Left renal cortex interstitium (tissue), 4 donors: ENCODE data around the gene PTPRJ. TPM values are rescaled to one million over a fixed set of nuclear protein-coding genes. Genes with fewer than 3 reads are reported as not detected.
A peak's percentile ranks its signal among the peaks of the same experiment; 100 is the strongest.

Source experiments
- DNase-seq, 4 donors: peaks; one replicate each; pipeline ENCODE4 v3.0.0-alpha.2; 2013; ENCODE audit warnings: low read depth in 4 of 4, low spot score in 2 of 4, missing footprints in 1 of 4
- polyA plus RNA-seq, 4 donors: library from polyadenylated mRNA; unstranded; fragments of 120-200 nt; gene quantifications; one replicate each; pipeline ENCODE4 v1.2.1, GENCODE V29; 2013; ENCODE audit not compliant: insufficient read length in 4 of 4

PTPRJ gene
- polyA plus RNA-seq, 4 donors: 22.3 to 23.6 (median 23.3) TPM

GRCh38 chr11:48104568-48104924 lies 124.2 kb downstream of the PTPRJ start:
- DNase-seq: no peak

GRCh38 chr11:48105096-48105990 lies 125.0 kb downstream of the PTPRJ start:
- no peak for DNase-seq

DNA sequence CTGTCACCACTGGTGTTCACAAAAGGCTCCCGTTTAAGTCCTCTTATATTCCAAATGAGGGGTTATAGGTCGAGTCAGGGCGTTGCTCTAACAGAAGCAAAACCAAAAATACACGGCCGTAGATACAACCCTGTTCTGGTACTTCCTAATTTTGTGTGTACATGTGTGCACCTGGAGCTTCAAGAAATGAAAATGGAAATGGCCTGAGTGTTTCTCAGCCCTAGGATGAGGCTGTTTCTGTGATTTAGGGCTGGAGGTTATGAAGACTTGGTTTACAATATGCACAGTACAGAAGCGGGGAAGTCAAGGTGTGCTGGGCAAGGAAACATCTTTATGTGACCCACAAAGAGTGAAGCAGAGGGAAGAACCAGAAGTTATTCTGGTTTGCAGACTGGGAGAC lies 125.8 kb downstream of the PTPRJ start:
- no peak for DNase-seq

DNA sequence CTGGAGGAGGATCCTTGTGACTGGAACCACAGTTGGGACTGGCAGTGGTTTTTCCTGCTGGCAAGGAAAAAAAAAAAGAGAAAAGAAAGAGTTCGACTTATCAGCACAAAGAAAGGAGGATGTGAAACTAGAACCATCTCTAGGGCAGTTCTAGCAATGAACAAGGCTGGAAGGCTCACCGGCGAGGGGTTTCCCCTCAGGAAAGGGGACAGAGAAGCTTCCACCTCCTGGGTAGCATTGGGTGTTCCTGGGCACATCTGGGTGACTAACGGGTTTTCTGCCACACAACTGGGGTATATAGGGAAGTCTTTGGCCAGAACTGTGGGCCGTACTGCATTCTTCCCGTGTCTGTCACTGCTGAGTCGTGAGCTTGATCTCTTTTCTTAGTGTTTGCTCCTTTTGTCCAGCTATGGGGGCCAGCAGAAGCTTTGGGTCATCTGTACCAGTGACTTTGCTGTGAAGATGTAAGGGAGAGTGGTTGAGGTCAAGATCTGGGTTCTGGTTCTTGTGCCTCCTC lies 126.9 kb downstream of the PTPRJ start:
- DNase-seq: no peak

DNA sequence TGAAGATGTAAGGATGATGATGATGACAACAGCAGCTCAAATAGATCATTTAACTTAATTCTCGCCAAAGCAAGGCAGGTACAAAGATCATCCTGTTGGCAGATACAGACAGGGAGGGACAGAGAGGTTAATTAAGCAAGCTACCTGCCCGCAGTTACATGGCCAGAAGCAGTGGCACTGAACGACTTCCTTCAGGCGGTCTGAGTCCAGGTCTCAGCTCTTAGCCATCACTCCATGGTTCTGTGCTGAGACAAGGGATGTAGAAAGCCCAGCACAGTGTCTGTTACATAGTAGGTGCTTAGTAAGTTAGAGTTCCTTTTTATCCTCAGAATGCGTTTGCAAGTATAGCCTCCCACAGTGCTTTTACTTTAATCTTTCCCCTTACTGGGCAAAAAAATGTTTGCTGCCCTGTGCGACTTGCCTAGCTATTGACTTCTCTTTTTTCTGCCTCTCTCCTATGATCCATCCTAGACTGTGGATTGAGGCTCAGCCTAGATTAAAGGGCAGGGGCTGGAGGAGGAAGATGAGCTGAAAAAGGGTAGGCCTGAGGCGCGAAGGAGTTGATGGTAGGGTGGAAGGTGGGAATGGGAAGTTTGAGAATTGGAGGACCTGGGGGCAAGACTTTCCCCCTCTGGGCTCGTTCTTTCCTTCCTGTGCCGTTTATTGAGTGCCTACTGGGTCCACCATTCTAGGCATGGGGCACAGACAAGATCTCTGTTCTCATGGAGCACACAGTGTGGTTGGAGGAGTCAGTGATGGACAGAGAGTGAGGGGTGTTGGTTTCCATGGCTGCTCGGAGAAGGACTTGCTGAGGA lies 128.1 kb downstream of the PTPRJ start:
- no peak for DNase-seq

DNA sequence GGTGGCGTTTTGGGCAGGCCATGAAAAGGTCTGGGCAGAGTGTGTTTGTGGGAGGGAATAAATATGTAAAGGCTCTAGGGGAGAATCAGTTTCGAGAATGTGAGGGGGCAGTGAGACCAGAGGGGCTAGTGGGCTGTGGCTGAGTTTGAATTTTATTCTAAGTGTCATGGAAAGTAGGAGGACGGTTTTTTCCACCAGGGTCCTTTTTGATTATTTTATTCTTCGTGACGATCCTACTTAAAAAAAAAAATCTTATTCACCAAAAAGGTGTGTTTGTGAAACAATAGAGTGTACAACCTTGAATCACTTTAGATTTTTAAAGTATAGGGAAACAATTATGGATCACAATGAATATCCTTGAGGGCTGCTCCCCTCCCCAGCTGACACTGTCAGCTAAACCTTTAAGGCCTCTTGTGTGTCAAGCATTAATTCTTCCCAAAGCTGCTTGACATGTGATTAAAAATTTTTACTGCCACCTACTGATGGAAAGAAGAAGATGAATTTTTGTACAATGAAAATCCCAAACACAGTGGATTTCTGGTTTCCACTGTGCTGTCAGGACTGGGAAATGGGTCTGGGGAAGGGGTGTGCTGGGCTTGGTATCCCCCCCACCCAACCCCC lies 128.8 kb downstream of the PTPRJ start:
- peak in 1 of 4 donors; percentile 58 for DNase-seq

DNA sequence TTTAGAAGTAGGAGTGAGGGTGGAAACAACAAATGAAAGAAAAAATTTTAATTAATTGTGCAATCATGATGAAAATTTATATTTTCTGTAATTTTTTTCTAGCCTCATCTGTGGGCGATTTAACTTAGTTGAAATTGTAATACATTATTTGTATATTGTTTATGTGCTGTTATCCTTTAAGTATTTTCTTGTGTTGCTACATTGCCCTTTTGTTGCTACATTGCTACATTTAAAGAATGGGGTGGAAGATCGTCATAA lies 130.1 kb downstream of the PTPRJ start:
- no peak for DNase-seq

- DNase-seq: no peak
Observed at GRCh38 chr11:48111891-48112290, 131.5 kb downstream of the PTPRJ start.

- no peak for DNase-seq
Observed at GRCh38 chr11:48114740-48115139, 134.4 kb downstream of the PTPRJ start.

DNA sequence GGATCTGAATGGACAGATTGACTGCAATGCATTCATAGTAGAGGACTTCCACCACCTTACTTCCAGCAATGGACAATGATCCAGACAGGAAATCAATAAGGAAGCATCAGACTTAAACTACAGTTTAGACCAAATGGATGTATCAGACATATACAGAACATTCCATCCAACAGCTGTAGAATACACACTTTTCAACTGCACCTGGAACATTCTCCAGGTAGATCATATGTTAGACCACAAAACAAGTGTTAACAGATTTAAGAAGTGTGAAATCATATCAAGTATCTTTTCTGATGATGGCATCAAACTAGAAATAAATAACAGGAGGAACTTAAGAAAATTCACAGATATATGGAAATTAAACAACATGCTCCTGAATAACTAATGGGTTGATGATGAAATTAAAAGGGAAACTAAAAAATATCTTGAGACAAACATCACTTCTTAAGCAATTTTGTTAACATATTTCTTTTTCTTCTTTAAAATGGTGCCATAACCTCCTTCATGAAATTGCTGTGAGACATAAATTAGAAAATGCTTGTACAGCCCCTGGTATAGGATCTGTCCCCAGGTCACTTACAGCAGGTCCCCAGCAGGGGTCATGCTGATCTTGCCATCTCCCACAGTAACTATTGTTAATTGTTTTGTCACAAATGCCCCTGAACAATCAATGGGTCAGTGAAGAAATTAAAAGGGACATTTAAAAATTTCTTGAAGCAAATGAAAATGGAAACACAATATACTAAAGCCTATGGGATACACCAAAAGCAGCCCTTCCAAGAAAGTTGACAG lies 136.3 kb downstream of the PTPRJ start:
- DNase-seq: no peak

DNA sequence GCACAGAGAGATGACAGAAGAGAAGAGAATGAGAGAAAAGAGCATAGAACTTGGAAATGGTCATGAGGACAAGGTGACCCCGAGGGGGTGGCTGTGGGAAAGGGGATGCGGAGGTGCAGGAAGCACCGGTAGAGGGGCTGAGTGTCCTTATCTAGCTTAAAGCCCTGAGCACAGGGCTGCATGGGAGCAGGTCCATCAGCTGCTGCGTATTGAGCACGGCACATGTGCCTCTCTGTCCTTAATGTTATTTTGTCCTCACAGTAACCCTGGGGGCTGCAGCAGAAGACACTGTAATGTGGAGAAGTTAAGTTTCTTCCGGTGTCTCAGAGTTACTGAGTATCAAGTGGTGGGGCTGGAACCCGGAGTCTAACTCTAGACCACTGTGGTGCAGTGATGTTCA lies 141.9 kb downstream of the PTPRJ start:
- no peak for DNase-seq

DNA sequence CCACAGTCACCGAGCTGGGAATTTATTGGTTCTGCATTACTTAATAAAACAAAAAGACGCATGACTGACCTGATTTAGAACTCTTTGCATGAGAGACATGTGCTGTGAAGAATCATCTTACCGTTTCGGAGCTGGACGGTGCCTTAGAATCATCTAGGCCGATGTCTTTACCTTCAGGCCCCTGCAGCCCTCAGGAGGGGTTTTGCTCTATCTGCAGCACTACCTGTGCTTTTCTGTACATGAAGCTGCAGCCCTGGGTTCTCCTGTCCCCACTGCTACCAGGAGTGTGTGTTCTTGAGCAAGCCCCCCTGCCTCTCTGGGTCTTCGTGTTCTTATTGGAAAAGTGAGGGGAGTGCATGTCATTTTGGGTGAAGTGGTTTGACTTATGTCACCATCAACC lies 142.3 kb downstream of the PTPRJ start:
- DNase-seq: no peak

DNA sequence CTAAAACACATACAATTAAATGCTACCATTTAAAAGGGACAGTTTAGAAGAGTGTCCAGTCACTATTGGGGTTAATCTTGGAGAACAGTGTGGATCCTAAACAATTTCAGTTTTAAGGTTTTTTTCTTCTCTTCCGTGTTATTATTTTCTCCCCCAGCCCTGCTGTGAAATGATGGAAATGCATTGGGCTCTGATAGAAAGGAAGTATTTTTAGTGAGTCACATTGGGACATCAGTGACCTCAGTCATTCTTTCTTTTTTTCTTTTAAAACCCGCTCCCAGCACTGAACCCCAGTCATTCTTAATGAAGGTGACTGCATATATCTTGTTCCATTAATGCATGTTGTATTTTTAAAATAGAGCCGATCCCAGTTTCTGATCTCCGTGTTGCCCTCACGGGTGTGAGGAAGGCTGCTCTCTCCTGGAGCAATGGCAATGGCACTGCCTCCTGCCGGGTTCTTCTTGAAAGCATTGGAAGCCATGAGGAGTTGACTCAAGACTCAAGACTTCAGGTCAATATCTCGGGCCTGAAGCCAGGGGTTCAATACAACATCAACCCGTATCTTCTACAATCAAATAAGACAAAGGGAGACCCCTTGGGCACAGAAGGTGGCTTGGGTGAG lies 143.0 kb downstream of the PTPRJ start:
- no peak for DNase-seq

- no peak for DNase-seq
Observed at GRCh38 chr11:48123934-48124755, 143.8 kb downstream of the PTPRJ start.

- DNase-seq: no peak
Observed at GRCh38 chr11:48124880-48125279, 144.5 kb downstream of the PTPRJ start.

DNA sequence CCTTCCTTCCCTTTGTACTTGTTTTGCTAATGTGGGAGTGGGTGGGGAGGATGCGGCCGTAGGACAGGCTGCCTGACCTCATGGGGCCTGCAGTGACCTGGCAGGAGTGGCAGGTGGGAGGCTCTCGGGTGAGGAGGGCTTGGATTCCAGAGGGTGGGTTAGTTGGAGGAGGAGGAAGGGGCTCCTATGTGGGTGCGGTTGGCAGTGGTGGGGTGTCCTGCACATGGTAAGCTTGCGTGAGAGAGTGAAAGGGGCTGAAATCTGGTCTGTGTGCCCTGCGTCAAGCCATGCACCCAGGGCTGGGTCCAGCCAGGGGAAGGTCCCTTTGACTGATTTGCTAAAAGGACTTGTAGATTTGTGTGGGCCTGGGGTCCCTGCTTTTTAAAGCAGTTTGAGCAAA lies 145.5 kb downstream of the PTPRJ start:
- DNase-seq: no peak

- peak in 1 of 4 donors; percentile 32 for DNase-seq
Observed at GRCh38 chr11:48127521-48128183, 147.3 kb downstream of the PTPRJ start.

GRCh38 chr11:48129697-48130395 lies 149.5 kb downstream of the PTPRJ start:
- no peak for DNase-seq
